Panc1 (cell line): ENCODE results near the gene RRM2. TPM values are rescaled to one million over a fixed set of nuclear protein-coding genes. Genes with fewer than 3 reads are reported as not detected.

Experiments
- ATAC-seq: fragments of 200-7000 bp; cut with Tn5 transposase; 2 replicates; pipeline ENCODE4 v1.9.1; 2020; ENCODE audit warnings: mild to moderate bottlenecking, moderate library complexity
- BruUV-seq: library from RNA; stranded (reverse); fragments of 400-500 nt; replicated peaks from 2 replicates; lab custom pipeline; 2021; lab: Mats Ljungman, UMichigan
- CTCF ChIA-PET: fragments of 300-600 bp; sonication (Branson Sonifier 250); formaldehyde crosslinking; loops from one replicate; lab custom pipeline; 2022; ENCODE audit warnings: antibody characterized with exemption; lab: Charles Lee
- POLR2A ChIA-PET: fragments of 300-600 bp; sonication (Branson Sonifier 250); formaldehyde crosslinking; loops from one replicate; lab custom pipeline; 2022; ENCODE audit warnings: antibody characterized with exemption; lab: Charles Lee
- DNase-seq: peaks from one replicate; pipeline ENCODE4 v3.0.0-alpha.2; 2010; ENCODE audit warnings: low read depth, low spot score
- H3K27ac ChIP-seq: 2 replicates; pipeline ENCODE4 v1.5.1; 2011; ENCODE audit warnings: mild to moderate bottlenecking, low read length, inconsistent platforms
- H3K27me3 ChIP-seq: fragments of 200-500 bp; sonication (Bioruptor generic); 2 replicates; pipeline ENCODE4 v1.6.0; 2014; ENCODE audit warnings: low read length, inconsistent platforms; ENCODE audit not compliant: control insufficient read depth, insufficient read depth
- H3K36me3 ChIP-seq: fragments of 200-500 bp; sonication (Bioruptor generic); 2 replicates; pipeline ENCODE4 v1.5.1; 2014; ENCODE audit warnings: inconsistent platforms, mild to moderate bottlenecking, low read length, moderate library complexity; ENCODE audit not compliant: control insufficient read depth, insufficient read depth
- H3K4me1 ChIP-seq: 2 replicates; pipeline ENCODE4 v1.5.1; 2011; ENCODE audit warnings: inconsistent platforms, mild to moderate bottlenecking, low read length, moderate library complexity; ENCODE audit not compliant: control insufficient read depth, insufficient read depth
- H3K4me3 ChIP-seq, 2 experiments: 2 replicates each; pipeline ENCODE4 v1.5.1; 2011 to 2012; ENCODE audit warnings: low read depth in 2 of 2, low read length in 2 of 2, mild to moderate bottlenecking in 2 of 2, inconsistent platforms in 1 of 2, moderate library complexity in 1 of 2
- H3K9me3 ChIP-seq: fragments of 200-500 bp; sonication (Bioruptor generic); 2 replicates; pipeline ENCODE4 v1.5.1; 2014; ENCODE audit warnings: low read depth, mild to moderate bottlenecking, inconsistent platforms, low read length, moderate library complexity; ENCODE audit not compliant: control insufficient read depth, insufficient read depth
- CTCF ChIP-seq: fragments of 450-650 bp; IDR thresholded peaks from 2 replicates; pipeline ENCODE4 v1.5.1; 2017; ENCODE audit warnings: mild to moderate bottlenecking
- POLR2AphosphoS5 ChIP-seq: IDR thresholded peaks from 2 replicates; pipeline ENCODE4 v1.6.1; 2012; ENCODE audit warnings: mild to moderate bottlenecking, low read depth, low read length, moderate library complexity
- REST ChIP-seq, 2 experiments: IDR thresholded peaks; 2 replicates each; pipeline ENCODE4 v1.6.1; 2011 to 2012; ENCODE audit warnings: low read depth in 2 of 2, control low read depth in 1 of 2, low read length in 1 of 2, mild to moderate bottlenecking in 1 of 2, moderate library complexity in 1 of 2; ENCODE audit not compliant: insufficient read depth in 1 of 2
- SIN3A ChIP-seq: IDR thresholded peaks from 2 replicates; pipeline ENCODE4 v1.6.1; 2012; ENCODE audit warnings: low read depth, mild to moderate bottlenecking, low read length, moderate library complexity, borderline replicate concordance; ENCODE audit not compliant: insufficient read depth
- TCF7L2 ChIP-seq: IDR thresholded peaks from 2 replicates; pipeline ENCODE4 v1.6.1; 2011; ENCODE audit warnings: mild to moderate bottlenecking, low read depth, low read length, inconsistent platforms
- in situ Hi-C: cut with HindIII; loops from 2 replicates; pipeline ENCODE4 v1.10.0; 2016; ENCODE audit warnings: low sequenced_read_pairs, low pct_unique_long_range_greater_than_20kb
- intact Hi-C: fragments of 100-400 bp; cut with micrococcal nuclease; formaldehyde crosslinking; loops from one replicate; pipeline ENCODE4 v1.10.0; 2022; ENCODE audit not compliant: unreplicated experiment
- total RNA-seq: library from RNA; stranded (reverse); gene quantifications from one replicate; pipeline ENCODE4 v1.2.1, GENCODE V29; 2021; ENCODE audit not compliant: unreplicated experiment

RRM2 gene
- total RNA-seq, 1 experiment from 2014 or later = 294 TPM

GRCh38 chr2:10172033-10172871 lies 49.7 kb downstream of the RRM2 start:
- POLR2A ChIA-PET = no interaction called here
- CTCF ChIA-PET = interaction anchor here (0.7 to 1.1 kb wide), 2 partner anchors 21 to 30 kb away, joined by 3 read pairs; no protein-coding TSS in a partner anchor
- Histone ChIP-seq H3K27ac (no peak overlapping the region), H3K4me1 (peaks cover 6% of the 10 kb centered on the region), H3K27me3 (no peaks in the 10 kb centered on the region), H3K9me3 (no peaks in the 10 kb centered on the region), H3K36me3 (no peaks in the 10 kb centered on the region), H3K4me3 (no peak overlapping the region)
- intact Hi-C loops (no loop called here), in situ Hi-C loops (no loop called here)
- no TSS peak for BruUV-seq
- TF ChIP-seq CTCF (no peak), POLR2AphosphoS5 (no peak)
- no peak for ATAC-seq
- DNase-seq = no peak

DNA sequence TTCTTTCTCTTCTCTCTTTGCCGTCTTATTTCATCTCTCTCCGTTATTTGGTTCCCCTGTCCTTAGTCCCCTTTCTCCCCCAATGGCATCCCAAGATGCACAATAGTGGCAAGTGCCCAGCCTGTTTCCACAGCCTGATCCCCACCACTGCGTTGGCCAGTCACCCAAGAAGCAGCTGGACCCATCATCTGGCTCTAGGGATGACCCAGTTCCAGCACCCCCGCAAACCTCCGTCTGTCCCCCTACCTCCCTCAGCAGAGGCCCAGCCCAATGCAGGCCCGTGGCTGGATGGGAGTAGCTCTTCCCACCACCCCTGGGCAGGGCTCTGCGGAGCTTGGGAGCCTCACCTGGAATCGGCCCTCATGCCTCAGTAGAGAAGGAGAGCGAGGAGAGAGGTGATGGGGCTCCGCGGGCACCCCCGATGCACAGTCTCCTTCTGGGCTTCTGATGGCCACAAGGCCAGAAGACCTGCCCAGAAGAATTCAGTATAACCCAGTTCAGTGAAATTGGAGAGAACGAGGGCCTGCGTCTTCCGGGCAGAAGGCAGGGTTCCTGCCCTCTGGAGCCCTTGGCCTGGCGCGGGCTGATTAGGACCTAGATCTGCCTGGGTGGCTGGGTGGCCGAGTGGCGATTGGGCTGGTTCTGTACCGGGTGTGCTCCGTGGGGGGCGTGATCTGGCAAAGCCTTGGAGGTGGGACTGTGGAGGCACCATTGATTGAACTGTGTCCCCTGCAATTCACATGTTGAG lies 50.9 kb downstream of the RRM2 start:
- H3K4me1 ChIP-seq = peaks cover 6% of the 10 kb centered on the region
- CTCF ChIA-PET = no interaction called here

More for the DNA sequence above, 50.9 kb downstream of the RRM2 start:
- DNase-seq (no peak), ATAC-seq (no peak)
- H3K27ac ChIP-seq = no peak overlapping the region
- BruUV-seq = no TSS peak
- no peaks in the 10 kb centered on the region for H3K36me3 ChIP-seq
- no peaks in the 10 kb centered on the region for H3K27me3 ChIP-seq
- no peak overlapping the region for H3K4me3 ChIP-seq
- intact Hi-C loops (no loop called here), in situ Hi-C loops (no loop called here)
- TF ChIP-seq CTCF (no peak), REST (IDR thresholded peaks at IDR 0.05; ENCODE audit: insufficient read depth in 1 of 2, low read depth in 2 of 2, low read length in 1 of 2) (no peak), SIN3A (no peak), POLR2AphosphoS5 (no peak), TCF7L2 (no peak)
- H3K9me3 ChIP-seq = no peaks in the 10 kb centered on the region
- POLR2A ChIA-PET = no interaction called here
